ENCODE measurements around the gene KRTAP1-1.
"Not testable (repeated sequence)": the region's sequence is repeated elsewhere in the genome, so short reads cannot be mapped to it uniquely, and the experiment has no call there.

The KRTAP1-1 gene

GRCh38 chr17:40999563-40999962 is 41.7 kb downstream of the KRTAP1-1 start, which contains the start of gene KRTAP3-2:
TSS of gene KRTAP3-2 (minus strand) at chr17:40999906. CDS start at chr17:40999853, 53 bp downstream.
- not testable (repeated sequence) for DNase-seq (ENCODE audit: low spot score in 2 of 2); H3K4me1 Mint-ChIP-seq; ATAC-seq (replicated peaks; ENCODE audit: extremely low read depth, poor library complexity, severe bottlenecking); H3K36me3 Mint-ChIP-seq (ENCODE audit: insufficient read depth); H3K4me3 Mint-ChIP-seq; H3K9me3 Mint-ChIP-seq; H3K27ac Mint-ChIP-seq (ENCODE audit: low read depth)
- peaks cover 96% of the 10 kb centered on the region for H3K27me3 Mint-ChIP-seq

GRCh38 chr17:40997361-40997760 is 43.9 kb downstream of the KRTAP1-1 start:
- Mint-ChIP-seq H3K9me3 (no peaks in the 10 kb centered on the region), H3K4me3 (no peak overlapping the region), H3K36me3 (ENCODE audit: insufficient read depth) (no peaks in the 10 kb centered on the region), H3K4me1 (no peaks in the 10 kb centered on the region), H3K27me3 (peaks cover 93% of the 10 kb centered on the region), H3K27ac (ENCODE audit: low read depth) (no peak overlapping the region)
- no peak for ATAC-seq (replicated peaks; ENCODE audit: extremely low read depth, poor library complexity, severe bottlenecking)
- DNase-seq (ENCODE audit: low spot score in 2 of 2) = no peak

- DNase-seq (ENCODE audit: low spot score in 2 of 2) (no peak), ATAC-seq (replicated peaks; ENCODE audit: extremely low read depth, poor library complexity, severe bottlenecking) (no peak)
- Mint-ChIP-seq H3K9me3 (no peaks in the 10 kb centered on the region), H3K27ac (ENCODE audit: low read depth) (no peak overlapping the region), H3K4me1 (no peaks in the 10 kb centered on the region), H3K4me3 (no peak overlapping the region), H3K27me3 (peaks cover 93% of the 10 kb centered on the region), H3K36me3 (ENCODE audit: insufficient read depth) (no peaks in the 10 kb centered on the region)
Measured at GRCh38 chr17:40996829-40997228, 44.4 kb downstream of the KRTAP1-1 start.

- DNase-seq (ENCODE audit: low spot score in 2 of 2) (no peak), ATAC-seq (replicated peaks; ENCODE audit: extremely low read depth, poor library complexity, severe bottlenecking) (no peak)
- H3K4me3 Mint-ChIP-seq = no peak overlapping the region
- no peaks in the 10 kb centered on the region for H3K9me3 Mint-ChIP-seq
- no peak overlapping the region for H3K27ac Mint-ChIP-seq (ENCODE audit: low read depth)
- no peaks in the 10 kb centered on the region for H3K4me1 Mint-ChIP-seq
- peaks cover 88% of the 10 kb centered on the region for H3K27me3 Mint-ChIP-seq
- H3K36me3 Mint-ChIP-seq (ENCODE audit: insufficient read depth) = no peaks in the 10 kb centered on the region
Measured at GRCh38 chr17:40995116-40995515, 46.1 kb downstream of the KRTAP1-1 start.

GRCh38 chr17:40993839-40994238 is 47.4 kb downstream of the KRTAP1-1 start, which contains the start of gene KRTAP3-3:
TSS of gene KRTAP3-3 (minus strand) at chr17:40994164. CDS start at chr17:40994097, 67 bp downstream.
- no peak for ATAC-seq (replicated peaks; ENCODE audit: extremely low read depth, poor library complexity, severe bottlenecking)
- DNase-seq (ENCODE audit: low spot score in 2 of 2) = no peak
- H3K4me3 Mint-ChIP-seq = no peak within 1 kb of the TSS
- no peaks in the 10 kb centered on the region for H3K9me3 Mint-ChIP-seq
- peaks cover 85% of the 10 kb centered on the region for H3K27me3 Mint-ChIP-seq
- no peaks in the 10 kb centered on the region for H3K4me1 Mint-ChIP-seq
- no peak within 1 kb of the TSS for H3K27ac Mint-ChIP-seq (ENCODE audit: low read depth)
- H3K36me3 Mint-ChIP-seq (ENCODE audit: insufficient read depth) = no peaks in the 10 kb centered on the region

GRCh38 chr17:40993084-40993483 is 48.2 kb downstream of the KRTAP1-1 start:
- H3K36me3 Mint-ChIP-seq (ENCODE audit: insufficient read depth) = no peaks in the 10 kb centered on the region
- ATAC-seq (replicated peaks; ENCODE audit: extremely low read depth, poor library complexity, severe bottlenecking) (no peak), DNase-seq (ENCODE audit: low spot score in 2 of 2) (no peak)
- H3K4me3 Mint-ChIP-seq = no peak overlapping the region
- H3K4me1 Mint-ChIP-seq = no peaks in the 10 kb centered on the region
- no peaks in the 10 kb centered on the region for H3K9me3 Mint-ChIP-seq
- no peak overlapping the region for H3K27ac Mint-ChIP-seq (ENCODE audit: low read depth)
- peaks cover 84% of the 10 kb centered on the region for H3K27me3 Mint-ChIP-seq

- no peaks in the 10 kb centered on the region for H3K4me1 Mint-ChIP-seq
- H3K9me3 Mint-ChIP-seq = no peaks in the 10 kb centered on the region
- no peak overlapping the region for H3K4me3 Mint-ChIP-seq
- no peak overlapping the region for H3K27ac Mint-ChIP-seq (ENCODE audit: low read depth)
- no peaks in the 10 kb centered on the region for H3K36me3 Mint-ChIP-seq (ENCODE audit: insufficient read depth)
- peaks cover 84% of the 10 kb centered on the region for H3K27me3 Mint-ChIP-seq
- ATAC-seq (replicated peaks; ENCODE audit: extremely low read depth, poor library complexity, severe bottlenecking) = no peak
- no peak for DNase-seq (ENCODE audit: low spot score in 2 of 2)
Measured at GRCh38 chr17:40992666-40993065, 48.6 kb downstream of the KRTAP1-1 start.

Data from central memory CD8-positive, alpha-beta T cell (primary cell).